Measurements from ENCODE around the gene CTNNA2. TPM values are rescaled to one million over a fixed set of nuclear protein-coding genes. Genes with fewer than 3 reads are reported as not detected.

Gene CTNNA2
- total and polyA plus RNA-seq, 9 of the 15 experiments (the other 6 are each of a cell fraction or from before 2014, with no cell fraction given) = 0.03 to 0.40 (median 0.15) TPM

DNA sequence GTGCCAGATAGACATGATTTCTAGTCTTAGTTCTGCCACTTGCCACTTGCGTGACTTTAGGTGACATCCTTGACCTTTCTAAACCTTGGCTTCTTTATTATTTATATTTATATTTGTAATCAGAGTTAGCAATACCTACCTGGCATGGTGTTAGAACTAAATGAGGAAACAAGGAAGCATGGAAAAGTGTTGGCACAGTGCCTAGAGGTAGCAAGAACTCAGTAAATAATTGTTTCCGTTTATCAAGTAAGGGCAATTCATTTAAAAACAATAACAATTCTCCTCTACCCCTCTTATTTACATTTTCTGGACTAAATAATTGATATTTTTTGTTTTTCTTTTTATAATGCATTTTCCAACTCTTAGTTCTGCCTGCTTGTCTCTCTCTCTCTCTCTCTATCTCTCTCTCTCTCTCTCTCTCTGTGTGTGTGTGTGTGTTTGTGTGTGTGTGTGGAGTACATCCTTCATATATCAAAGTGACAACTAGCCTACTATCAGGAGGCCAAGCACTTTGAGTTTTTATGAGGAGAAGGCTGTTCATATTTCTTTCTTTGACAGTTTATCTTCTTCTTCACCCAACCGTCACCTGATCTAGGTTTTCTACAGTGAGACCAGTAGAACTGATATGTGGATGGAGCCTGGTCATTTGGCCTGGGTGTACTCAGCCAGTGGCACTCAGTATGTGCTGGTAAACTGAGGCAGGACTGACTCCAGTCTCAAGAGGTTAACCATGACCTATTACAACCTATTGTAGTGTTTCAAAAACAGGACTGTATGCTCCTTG is 657.2 kb downstream of the CTNNA2 start (continued):
- TF ChIP-seq, protein P1, sequence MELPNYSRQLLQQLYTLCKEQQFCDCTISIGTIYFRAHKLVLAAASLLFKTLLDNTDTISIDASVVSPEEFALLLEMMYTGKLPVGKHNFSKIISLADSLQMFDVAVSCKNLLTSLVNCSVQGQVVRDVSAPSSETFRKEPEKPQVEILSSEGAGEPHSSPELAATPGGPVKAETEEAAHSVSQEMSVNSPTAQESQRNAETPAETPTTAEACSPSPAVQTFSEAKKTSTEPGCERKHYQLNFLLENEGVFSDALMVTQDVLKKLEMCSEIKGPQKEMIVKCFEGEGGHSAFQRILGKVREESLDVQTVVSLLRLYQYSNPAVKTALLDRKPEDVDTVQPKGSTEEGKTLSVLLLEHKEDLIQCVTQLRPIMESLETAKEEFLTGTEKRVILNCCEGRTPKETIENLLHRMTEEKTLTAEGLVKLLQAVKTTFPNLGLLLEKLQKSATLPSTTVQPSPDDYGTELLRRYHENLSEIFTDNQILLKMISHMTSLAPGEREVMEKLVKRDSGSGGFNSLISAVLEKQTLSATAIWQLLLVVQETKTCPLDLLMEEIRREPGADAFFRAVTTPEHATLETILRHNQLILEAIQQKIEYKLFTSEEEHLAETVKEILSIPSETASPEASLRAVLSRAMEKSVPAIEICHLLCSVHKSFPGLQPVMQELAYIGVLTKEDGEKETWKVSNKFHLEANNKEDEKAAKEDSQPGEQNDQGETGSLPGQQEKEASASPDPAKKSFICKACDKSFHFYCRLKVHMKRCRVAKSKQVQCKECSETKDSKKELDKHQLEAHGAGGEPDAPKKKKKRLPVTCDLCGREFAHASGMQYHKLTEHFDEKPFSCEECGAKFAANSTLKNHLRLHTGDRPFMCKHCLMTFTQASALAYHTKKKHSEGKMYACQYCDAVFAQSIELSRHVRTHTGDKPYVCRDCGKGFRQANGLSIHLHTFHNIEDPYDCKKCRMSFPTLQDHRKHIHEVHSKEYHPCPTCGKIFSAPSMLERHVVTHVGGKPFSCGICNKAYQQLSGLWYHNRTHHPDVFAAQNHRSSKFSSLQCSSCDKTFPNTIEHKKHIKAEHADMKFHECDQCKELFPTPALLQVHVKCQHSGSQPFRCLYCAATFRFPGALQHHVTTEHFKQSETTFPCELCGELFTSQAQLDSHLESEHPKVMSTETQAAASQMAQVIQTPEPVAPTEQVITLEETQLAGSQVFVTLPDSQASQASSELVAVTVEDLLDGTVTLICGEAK (IDR thresholded peaks at IDR 0.05) = peak; percentile 55
- TF ChIP-seq, protein P1 (CRISPR knock-in tag; IDR thresholded peaks at IDR 0.05) = no peak
- TF ChIP-seq ZNF318 (IDR thresholded peaks at IDR 0.05; ENCODE audit: borderline replicate concordance in 1 of 2, low read depth in 1 of 2) = peak in 1 of 2 experiments; percentile 81; a peak in 1 of 4 replicates
- peak; percentile 62; the same call in 1 of the 2 replicates for TF ChIP-seq EP400 (IDR thresholded peaks at IDR 0.05)
- peak; percentile 87; the same call in 1 of the 2 replicates for TF ChIP-seq ZNF212 (CRISPR knock-in tag; IDR thresholded peaks at IDR 0.05)

Measured in K562 (cell line).